ENCODE data around the gene PCSK6. TPM values are rescaled to one million over a fixed set of nuclear protein-coding genes. Genes with fewer than 3 reads are reported as not detected.
"Not testable (repeated sequence)": the region's sequence is repeated elsewhere in the genome, so short reads cannot be mapped to it uniquely, and the experiment has no call there.

PCSK6 gene
- total RNA-seq, 1 donor from 2014 or later = 15.0 TPM

- peak; percentile 66 for DNase-seq (ENCODE audit: low spot score)
These were observed 132.2 kb downstream of the PCSK6 start for GRCh38 chr15:101357333-101357732.

GRCh38 chr15:101356512-101357172 lies 132.9 kb downstream of the PCSK6 start:
- not testable (repeated sequence) for DNase-seq (ENCODE audit: low spot score)

GRCh38 chr15:101355678-101356464 lies 133.6 kb downstream of the PCSK6 start:
- no peak for DNase-seq (ENCODE audit: low spot score)

- no peak for DNase-seq (ENCODE audit: low spot score)
These were observed 134.4 kb downstream of the PCSK6 start for GRCh38 chr15:101354891-101355623.

GRCh38 chr15:101353240-101353639 lies 136.3 kb downstream of the PCSK6 start:
- no peak for DNase-seq (ENCODE audit: low spot score)

GRCh38 chr15:101351736-101352135 lies 137.8 kb downstream of the PCSK6 start:
- DNase-seq (ENCODE audit: low spot score) = no peak

GRCh38 chr15:101349047-101349951 lies 140.2 kb downstream of the PCSK6 start:
- DNase-seq (ENCODE audit: low spot score) = peak; percentile 76

- DNase-seq (ENCODE audit: low spot score) = no peak
These were observed 140.9 kb downstream of the PCSK6 start for GRCh38 chr15:101348643-101349042.

GRCh38 chr15:101348015-101348414 lies 141.5 kb downstream of the PCSK6 start:
- no peak for DNase-seq (ENCODE audit: low spot score)

- no peak for DNase-seq (ENCODE audit: low spot score)
These were observed 142.1 kb downstream of the PCSK6 start for GRCh38 chr15:101347454-101347853.

GRCh38 chr15:101346928-101347327 lies 142.6 kb downstream of the PCSK6 start:
- DNase-seq (ENCODE audit: low spot score) = no peak

- no peak for DNase-seq (ENCODE audit: low spot score)
These were observed 147.5 kb downstream of the PCSK6 start for GRCh38 chr15:101342056-101342455.

- DNase-seq (ENCODE audit: low spot score) = no peak
These were observed 150.9 kb downstream of the PCSK6 start for GRCh38 chr15:101338502-101339057.

- no peak for DNase-seq (ENCODE audit: low spot score)
These were observed 151.5 kb downstream of the PCSK6 start for GRCh38 chr15:101337976-101338375.

- DNase-seq (ENCODE audit: low spot score) = not testable (repeated sequence)
These were observed 155.4 kb downstream of the PCSK6 start for GRCh38 chr15:101333907-101334789.

GRCh38 chr15:101332061-101332467 lies 157.4 kb downstream of the PCSK6 start:
- no peak for DNase-seq (ENCODE audit: low spot score)

GRCh38 chr15:101329867-101330380 lies 159.6 kb downstream of the PCSK6 start:
- DNase-seq (ENCODE audit: low spot score) = no peak

GRCh38 chr15:101329309-101329863 lies 160.1 kb downstream of the PCSK6 start:
- DNase-seq (ENCODE audit: low spot score) = no peak

GRCh38 chr15:101328001-101328400 lies 161.5 kb downstream of the PCSK6 start:
- DNase-seq (ENCODE audit: low spot score) = no peak

All from mucosa of gallbladder (tissue), 1 donor.